Left ventricle myocardium superior (tissue), 1 donor: ENCODE data around the gene VSIR. TPM values are rescaled to one million over a fixed set of nuclear protein-coding genes. Genes with fewer than 3 reads are reported as not detected.

Experiments used
- ATAC-seq: fragments of 200-7000 bp; cut with Tn5 transposase; one replicate; pipeline ENCODE4 v1.9.1; 2020; ENCODE audit warnings: mild to moderate bottlenecking, moderate library complexity
- DNase-seq: peaks from one replicate; pipeline ENCODE4 v3.0.0-alpha.2; 2020
- intact Hi-C: fragments of 100-400 bp; cut with micrococcal nuclease; formaldehyde crosslinking; loops from one replicate; pipeline ENCODE4 v1.11.0; 2022
- total RNA-seq: library from RNA; stranded (reverse); fragmentation: NEBNext Ultra II Directional; extraction: Animal tissue kit (Norgen Biotek cat#: 25700); gene quantifications from one replicate; pipeline ENCODE4 v1.2.1, GENCODE V29; 2021
- donor health status: DM: no; HTN: yes; CAD: no; lungs with severe emphysema.

VSIR gene
- total RNA-seq, 1 donor from 2014 or later = 127 TPM

DNA sequence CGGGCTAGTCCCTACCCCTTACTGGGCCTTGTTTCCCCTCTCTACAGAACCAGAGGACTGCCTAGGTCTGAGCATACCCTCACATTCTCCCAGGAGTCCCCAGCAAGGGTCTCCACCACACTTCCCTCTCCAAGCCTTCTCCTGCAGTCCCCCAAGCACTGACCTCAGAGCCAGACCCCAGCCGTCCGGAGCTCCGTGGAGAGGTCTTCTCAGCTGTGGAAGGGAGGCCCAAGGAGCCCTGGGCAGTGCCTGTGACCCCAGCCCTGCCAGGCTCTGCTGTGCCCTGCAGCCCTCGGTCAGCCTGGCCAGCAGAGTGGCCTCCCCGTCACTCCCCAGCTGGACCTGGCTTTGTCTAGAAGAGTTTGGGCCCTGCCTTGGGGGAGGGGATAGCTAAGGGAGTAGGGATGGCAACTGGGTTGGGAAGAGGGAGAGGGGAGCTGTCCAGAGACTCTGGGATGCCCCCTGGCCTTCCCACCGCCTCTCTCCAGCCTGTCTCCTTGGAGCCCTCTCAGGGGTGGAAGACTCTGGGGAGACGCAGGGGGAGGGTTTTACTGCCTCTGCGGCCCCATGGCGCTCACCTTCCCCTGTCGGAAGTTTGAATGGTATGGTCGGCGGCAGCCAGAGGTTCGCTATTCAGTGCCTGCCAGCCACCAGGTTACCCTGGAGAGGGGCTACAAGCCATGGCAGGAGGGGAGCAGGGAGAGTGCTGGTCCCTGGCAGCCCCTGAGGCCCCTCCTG is 53.7 kb downstream of the VSIR start, which contains the start of gene C10orf105:
Gene C10orf105 (minus strand): TSS at position 315 of the 738 bp plus-strand sequence. CDS start 3,441 bp downstream, outside the sequence.
- ATAC-seq (no peak), DNase-seq (no peak)
- intact Hi-C loops = no loop called here

DNA sequence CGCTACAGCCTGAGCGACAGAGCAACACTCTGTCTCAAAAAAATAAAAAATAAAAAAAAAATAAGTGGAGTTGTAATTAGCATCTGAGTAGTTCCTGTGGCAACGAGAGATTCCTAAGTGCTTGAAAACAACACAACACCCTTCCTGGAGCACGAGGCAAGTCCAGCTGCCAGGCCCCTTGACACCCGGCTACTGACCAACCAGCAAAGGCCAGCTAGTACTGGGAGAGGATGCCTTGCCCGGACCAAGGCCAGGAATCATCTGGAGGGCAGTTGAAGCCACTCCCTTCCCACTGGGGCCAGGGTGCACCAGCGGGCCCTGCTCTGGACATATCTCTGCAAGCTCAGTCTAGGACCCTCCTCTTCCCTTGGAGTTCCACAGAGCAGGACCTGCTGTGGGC is 54.3 kb downstream of the VSIR start:
- peak; percentile 64 for DNase-seq
- peak; percentile 64 for ATAC-seq
- intact Hi-C loops = no loop called here

DNA sequence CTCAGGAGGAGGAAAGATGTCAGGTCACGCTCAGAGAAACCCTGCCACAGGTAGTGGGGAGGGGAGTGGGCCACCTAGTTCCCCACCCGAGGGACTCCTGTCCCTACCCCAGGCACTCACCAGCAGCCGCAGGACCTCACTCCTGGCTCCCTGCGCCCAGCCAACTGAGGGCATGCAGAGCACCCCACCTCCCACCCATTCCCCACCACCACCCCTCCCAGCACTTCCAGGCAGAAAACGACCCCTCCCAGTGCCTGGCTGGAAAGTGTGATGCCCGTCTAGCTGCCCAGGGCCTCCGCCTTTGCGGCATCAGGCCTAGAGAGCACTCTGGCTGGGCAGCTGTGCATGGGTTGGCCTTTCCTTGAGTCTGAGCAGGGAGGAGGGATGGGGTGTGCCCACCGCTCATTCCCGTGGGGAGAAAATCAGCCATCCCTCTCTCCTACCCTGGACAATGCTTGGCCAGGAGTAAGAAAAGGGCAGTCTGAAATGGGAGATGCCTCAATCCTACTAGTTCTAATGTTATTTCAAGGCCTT is 55.1 kb downstream of the VSIR start:
- DNase-seq (peak; percentile 41), ATAC-seq (no peak)
- intact Hi-C loops = no loop called here

DNA sequence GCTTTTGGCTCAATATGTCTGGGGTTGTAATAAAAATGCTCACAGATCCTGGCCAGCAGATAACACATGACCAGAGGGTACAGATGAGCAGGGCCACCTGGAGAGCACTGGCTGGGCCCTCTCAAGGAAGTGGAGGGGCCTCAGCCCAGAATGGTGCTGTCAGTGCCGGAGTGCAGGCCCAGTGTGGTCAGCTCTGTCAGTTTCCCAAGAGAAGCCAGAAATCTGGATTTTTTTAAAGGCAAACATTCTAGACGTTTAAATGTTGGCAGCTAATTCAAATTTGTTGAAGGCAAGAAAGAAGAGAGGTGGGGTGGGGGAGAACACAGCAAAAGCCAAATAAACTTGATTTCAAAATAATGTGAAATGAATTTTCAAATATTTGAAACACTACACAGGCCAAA is 55.8 kb downstream of the VSIR start:
- intact Hi-C loops = no loop called here
- DNase-seq (peak; percentile 36), ATAC-seq (no peak)

DNA sequence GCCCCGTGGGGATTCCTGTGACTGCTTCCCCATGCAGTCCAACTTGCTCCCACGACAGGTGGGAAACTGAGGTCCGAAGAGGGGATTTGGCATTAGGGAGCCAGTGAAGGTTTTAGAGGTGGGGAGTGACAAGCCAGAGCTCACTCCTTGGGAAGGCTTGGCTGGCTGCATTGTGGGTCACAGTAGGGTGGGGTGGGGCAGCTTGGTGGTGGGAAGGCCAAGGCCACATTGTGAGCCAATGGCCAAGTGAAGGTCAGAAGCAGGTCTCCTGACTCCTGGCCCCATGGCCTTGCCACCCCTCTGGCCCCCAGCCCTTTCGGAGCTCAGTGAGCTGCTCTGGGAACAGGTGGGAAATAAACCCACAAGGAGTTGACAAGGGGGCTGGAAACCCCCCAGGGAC is 56.3 kb downstream of the VSIR start:
- ATAC-seq = no peak
- DNase-seq = peak; percentile 30
- intact Hi-C loops = no loop called here

DNA sequence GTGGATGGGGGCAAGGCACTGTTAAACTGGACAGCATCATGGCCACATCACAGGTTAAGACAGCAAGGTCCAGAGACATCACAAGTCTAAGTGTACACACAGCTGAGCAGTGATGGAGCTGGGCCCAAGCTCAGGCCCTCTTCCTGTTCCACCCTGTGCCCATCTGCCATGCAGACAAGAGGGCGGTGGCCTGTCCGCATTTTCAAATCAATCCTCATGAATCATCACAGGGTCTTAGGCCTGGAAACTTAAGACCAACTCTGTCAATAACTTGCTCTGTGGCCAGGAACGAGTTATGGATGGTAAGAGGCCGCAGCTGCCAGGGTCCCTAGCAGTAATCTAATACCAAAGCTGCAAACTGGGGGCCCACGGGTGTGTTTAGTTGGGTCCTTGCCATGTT is 56.9 kb downstream of the VSIR start:
- no peak for DNase-seq
- no peak for ATAC-seq
- intact Hi-C loops = no loop called here

DNA sequence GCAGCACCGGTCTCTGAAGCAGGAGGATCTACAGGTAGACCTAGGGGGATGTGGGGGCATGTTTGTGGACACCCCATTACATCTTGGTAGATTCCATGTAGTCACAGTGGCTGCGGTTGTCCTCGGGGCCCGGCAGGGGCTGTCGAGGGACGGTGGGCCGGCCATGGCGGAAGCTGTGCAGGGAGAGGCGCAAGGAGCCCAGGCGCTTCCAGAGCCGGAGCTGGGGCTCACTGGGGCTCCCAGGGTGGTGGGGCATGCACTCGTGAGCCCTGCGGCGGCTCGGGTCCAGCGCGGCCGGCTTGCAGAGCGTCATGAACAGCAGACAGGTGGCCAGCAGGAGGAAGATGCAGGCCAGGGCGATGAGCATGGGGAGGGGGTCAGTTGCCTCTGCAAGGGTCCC is 57.5 kb downstream of the VSIR start:
- no peak for DNase-seq
- no peak for ATAC-seq
- intact Hi-C loops = no loop called here

DNA sequence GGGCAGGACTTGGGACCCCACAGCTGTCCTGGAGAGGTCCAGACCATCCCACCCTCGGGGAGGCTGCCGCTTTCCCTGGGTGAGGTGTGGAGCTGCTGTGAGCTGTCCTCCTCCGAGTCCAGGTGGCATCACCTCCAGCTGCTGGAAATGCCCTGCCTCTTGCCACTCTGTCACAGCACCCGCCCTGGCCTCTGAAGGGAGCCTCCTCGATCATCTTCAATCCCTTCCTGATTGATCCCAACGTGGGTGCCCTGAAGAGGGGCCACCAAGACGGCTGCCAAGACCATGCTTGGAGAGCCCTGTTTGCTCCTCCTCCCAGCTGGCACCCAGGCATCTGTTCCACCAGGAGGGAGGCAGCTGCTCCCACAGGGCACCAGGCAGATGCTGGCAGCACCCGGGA is 58.3 kb downstream of the VSIR start:
- intact Hi-C loops = no loop called here
- DNase-seq (no peak), ATAC-seq (no peak)

DNA sequence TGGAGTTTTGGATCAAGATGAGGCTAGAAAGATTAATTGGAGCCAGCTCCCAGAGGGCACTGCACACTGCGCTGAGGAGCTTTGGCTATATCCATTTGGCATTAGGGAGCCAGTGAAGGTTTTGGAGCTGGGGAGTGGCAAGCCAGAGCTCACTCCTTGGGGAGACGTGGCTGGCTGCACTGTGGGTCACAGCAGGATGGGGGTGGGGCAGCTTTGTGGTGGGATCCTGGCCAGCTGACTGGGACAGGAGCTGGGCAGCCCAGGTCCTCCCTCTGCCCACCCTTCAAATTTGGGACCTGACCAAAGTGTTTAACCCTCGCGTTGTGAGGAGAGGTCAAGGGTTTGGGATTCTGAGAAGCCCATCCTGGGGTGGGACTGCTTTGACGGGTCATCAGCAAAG is 58.7 kb downstream of the VSIR start:
- DNase-seq (no peak), ATAC-seq (no peak)
- intact Hi-C loops = no loop called here

DNA sequence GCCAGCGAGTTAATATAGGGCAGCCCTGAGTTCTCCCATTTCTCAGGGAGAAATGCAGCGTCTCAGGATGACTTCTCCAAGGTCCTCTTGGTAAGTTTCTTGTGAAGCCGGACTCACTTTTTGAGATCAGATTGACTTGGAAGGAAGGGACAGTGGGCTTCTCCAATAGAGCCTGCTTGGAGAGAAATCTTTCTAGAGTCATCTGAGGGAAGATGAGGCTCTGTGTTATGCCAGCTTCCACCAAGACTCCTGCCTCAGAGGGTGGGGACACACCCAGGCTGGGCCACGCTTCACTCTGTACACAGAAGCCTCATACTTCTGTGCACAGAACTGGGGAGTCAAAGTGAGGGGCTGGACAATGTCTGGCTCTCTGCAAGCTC is 59.3 kb downstream of the VSIR start:
- intact Hi-C loops = no loop called here
- DNase-seq (no peak), ATAC-seq (no peak)

DNA sequence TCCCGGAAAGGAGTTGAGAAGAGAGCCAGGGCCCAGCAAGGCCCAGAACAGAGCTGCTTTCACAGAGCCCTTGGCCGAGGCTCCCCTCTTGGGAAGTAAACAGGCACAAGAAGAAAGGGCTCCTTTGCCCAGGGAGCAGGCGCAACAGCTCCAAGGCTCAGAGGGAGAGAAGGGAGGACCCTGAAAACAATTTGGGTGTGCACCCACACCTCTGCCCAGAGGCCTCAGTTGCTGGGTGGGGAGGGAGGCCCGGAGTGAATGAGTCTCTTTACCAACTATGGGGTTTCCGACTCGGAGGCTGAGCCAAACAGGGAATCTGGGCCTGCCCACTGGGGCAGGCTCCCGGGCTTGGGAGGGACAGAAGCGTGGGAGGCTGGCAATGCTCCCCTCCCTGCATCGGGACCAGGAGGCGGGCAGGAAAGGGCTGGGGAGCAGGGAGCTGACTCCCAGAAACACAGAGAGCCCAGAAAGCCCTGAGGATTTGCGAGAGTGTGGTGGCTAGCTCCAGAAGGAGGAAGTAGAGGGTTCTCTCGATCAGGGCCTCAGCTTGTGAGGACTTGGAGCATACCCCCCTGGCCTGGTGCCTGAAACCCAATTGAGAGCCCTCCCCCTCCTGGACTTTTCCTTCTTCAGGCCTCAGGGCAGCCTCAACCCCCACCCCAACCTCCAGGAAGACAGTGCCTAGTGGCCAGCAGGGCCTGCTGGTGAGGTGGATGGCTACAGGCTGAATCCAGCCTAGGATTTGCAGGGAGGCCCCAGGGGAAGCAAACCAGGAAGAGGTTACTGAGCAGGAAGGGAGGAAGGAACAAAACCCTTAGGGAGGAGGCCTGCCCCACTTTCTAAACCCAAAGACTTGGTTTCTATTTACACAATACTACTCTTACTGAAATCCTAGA is 59.9 kb downstream of the VSIR start:
- DNase-seq = peak; percentile 89
- ATAC-seq = peak; percentile 82
- intact Hi-C loops = no loop called here

DNA sequence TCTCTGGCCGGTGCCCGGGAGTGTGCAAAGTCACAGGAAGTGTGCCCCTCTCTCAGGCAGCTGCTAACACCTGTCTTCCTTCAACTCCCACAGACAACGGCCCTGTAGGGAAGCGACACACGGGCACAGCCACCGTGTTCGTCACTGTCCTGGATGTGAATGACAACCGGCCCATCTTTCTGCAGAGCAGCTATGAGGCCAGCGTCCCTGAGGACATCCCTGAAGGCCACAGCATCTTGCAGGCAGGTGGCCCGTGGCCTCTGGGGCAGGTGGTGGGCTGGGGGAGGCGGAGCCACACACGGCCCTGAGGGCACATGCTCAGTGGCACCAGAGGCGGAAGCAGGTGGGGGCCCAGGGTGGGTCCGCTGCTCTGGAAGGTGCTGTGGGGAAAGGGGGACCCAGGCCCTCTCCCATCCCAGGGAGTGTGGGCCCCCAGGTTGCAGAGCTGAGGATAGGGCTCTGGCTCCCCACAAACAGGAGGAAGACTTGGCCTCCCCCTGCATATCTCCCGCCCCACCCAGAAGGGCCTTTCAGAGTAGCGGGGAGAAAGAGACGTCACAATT is 60.7 kb downstream of the VSIR start:
- ATAC-seq (no peak), DNase-seq (no peak)
- intact Hi-C loops = no loop called here

DNA sequence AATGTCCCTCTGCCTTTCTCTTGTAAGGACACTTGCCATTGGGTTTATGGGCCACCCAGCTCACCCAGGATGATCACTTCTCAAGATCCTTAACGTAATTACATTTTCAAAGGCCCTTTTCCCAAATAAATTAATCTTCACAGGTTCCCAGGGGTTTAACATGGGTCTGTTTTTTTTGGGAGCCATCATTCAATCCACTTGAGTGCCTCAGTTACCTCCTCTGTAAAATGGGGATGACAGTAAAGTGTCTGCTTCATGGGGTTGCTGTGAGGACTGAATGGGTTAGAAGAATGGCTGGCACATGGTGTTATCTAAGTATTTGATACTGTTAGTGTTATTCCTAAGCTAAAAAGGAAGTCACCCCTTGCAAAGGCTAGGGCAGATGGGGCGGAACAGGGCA is 61.1 kb downstream of the VSIR start:
- intact Hi-C loops = no loop called here
- ATAC-seq = no peak
- DNase-seq = no peak

DNA sequence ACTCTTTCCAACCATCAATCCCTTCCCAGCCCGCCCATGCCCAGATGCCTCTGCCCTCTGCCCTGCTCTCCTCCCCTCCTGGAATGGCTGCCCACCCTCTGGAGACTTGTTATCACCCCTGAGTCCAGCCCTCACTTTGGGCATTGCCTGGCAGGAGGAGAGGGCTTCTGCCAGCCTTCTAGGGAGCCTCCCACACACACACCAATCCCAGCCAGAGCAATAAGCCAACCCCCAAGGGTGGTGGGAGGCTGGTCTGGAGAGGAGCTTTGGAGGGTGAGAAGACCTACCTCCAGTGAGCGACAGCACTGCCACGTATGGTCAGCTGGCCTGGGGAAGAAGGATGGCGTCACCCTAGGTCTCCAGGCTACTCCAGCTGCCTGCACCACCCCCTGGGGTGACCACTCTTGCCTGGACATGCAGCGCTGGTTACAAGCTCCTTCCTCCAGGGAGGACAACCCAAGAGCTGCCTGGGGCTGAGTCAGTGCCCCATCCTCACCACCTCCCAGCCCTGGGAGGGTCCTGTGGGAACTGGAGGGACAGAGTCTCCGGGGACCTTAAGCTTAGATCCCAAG is 62.2 kb downstream of the VSIR start:
- DNase-seq = no peak
- ATAC-seq = no peak
- intact Hi-C loops = no loop called here

DNA sequence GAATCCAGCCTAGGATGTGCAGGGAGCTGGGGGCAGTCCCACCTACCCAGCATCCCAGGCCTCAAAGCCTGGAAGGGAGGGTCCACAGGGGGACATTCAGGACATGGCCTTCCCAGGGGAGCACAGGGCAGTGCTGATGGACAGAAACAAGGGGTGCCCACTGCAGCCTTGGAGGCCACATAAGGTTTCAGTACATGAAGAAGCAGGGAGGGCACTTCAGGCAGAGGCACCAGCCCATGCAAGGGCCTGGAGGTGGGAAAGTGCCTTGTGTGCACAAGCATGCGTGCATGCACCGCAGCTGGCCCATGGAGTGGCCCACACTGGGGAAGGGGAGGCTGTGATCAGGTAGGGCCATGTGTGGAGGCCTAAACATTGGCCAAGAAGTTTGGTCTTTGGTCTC is 62.8 kb downstream of the VSIR start:
- intact Hi-C loops = no loop called here
- no peak for DNase-seq
- ATAC-seq = no peak

DNA sequence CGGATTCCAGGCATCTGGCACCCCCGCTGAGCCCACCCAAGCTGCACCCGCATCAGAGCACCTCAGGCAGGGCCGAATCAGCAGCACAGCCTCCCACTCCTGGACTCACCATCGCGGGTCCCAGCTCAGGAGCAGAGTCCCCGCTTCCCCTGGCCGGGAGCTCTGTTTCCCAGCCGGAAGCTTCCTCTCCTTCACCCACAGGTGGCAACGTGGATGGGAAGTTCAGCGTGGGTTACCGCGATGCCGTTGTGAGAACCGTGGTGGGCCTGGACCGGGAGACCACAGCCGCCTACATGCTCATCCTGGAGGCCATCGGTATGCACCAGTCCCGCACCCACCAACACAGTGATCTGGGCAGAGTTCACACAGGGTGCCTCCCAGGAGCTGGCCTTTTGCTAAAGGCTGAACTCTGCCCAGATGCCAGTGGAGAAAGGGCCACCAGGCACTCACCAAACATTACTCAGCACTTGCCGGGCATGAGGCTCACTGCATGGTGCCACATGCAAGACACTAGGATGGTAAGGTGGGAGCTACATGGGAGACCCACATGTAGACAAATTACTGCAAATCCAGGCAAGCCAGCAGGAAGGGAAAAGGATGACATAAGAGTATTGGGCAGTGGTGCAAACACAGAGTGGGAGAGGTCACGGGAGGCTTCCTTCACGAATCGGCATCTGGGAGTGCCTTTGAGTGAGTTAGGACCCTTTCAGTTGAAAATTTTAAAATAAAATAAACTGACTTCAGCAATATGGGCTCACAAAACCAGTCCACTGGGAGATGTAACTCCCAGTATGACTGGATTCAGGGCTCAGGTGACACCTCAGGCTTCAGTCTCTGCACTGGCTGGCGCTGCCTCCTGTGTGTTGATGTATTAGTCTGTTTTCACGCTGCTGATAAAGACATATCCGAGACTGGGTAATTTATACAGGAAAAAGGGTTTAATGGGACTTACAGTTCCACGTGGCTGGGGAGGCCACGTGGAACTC is 64.1 kb downstream of the VSIR start:
- intact Hi-C loops = loop anchor here (10.0 kb wide), 1 partner anchor 324 kb away; no protein-coding TSS in a partner anchor
- no peak for DNase-seq
- no peak for ATAC-seq

DNA sequence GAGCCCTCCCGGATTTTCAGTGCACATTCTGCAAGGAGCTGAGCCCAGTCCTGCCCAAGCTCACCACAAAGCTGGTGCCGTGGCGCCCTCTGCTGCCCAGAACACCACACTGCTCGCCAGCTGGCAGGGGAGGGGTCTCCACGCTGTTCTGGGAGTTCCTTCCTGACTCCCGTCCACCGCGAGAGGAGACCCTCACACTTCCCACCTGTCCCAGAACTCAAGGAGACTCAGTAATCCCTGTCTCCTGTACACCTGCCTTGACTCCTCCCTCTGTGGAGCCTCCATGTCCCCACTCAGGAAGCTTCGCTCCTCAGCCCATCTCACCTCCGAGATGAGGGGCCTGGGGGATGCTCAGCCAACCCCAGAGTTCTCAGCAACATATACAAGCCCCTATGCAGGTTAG is 65.0 kb downstream of the VSIR start:
- ATAC-seq (peak; percentile 49), DNase-seq (peak; percentile 81)
- intact Hi-C loops = loop anchor here (10.0 kb wide), 1 partner anchor 324 kb away; no protein-coding TSS in a partner anchor

DNA sequence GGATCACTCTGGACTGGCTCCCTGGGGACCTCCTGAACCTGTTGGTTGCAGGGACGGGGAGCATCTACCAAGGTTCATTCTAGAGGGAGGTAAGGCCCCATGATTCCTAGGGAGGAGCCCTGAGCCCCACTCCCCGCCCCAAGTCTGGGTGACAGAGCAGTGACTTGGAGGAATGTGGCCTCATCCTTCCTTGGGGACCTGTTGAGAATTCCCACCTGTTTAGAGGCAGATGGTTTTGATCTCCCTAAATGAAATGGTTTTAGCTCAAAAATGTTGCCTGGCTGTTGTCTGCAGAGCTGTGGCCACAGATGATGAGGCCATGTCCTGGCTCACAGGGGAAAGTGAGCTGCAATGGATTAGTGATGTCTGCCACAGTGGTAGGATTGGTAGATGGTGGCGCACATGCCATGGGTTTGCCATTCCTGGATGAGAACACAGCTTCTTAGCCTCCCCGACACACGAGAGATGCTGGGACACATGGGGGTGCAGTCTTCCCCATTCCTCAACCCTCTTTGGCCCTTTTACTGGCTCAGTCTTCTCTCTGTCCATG is 66.0 kb downstream of the VSIR start:
- DNase-seq = no peak
- no peak for ATAC-seq
- intact Hi-C loops = loop anchor here (10.0 kb wide), 1 partner anchor 323 kb away; no protein-coding TSS in a partner anchor
